ENCODE results near the gene FAIM2. TPM values are rescaled to one million over a fixed set of nuclear protein-coding genes. Genes with fewer than 3 reads are reported as not detected.
A peak's percentile ranks its signal among the peaks of the same experiment; 100 is the strongest.

The FAIM2 gene
- total and polyA plus RNA-seq, 9 of the 15 experiments (the other 6 are each of a cell fraction or from before 2014, with no cell fraction given) = 0.01 to 0.10 TPM; not detected in 7

DNA sequence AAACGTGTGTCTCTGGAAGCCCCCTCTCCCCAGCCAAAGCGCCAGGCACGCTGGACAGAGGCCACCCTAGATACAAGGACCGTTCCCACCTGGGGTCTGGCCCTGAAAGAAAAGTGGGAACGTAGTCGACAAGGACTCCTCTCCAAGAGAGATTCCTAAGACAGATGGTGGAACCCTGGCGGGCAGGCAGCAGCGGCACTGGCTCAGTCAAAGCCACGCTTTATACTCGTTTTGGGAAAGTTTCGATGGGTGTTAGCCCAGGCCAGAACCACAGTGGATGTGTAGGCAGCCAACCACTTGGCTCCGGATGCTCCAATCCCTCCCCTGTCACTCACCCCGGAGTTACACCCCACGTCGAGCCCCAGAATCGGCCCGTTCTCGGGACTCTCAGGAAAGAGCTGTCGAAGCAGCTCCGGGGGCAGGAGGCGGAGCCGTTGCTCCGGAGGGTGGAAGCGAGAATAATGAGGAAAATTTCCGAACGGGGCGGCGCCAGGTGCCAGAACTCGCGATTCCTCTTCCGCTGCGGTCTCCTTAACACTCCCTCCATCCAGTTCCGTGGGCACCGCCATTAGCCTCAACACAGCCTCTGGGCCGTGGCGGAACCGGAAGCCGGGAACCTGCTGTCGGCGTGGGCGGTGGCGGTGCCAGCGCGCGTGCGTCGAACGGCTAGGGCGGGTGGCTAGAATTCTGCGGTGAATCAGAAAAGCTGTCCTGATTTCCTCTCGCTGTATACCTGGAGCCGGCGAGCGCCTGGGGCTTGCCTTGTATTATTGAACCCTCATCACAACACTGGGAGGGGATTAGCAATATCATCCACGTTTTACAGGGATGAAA lies 61.0 kb downstream of the FAIM2 start, which contains the start of gene BCDIN3D (continued):
- TF ChIP-seq KLF13 (tag; IDR thresholded peaks at IDR 0.05; ENCODE audit: borderline replicate concordance, low read depth) = no peak
- TF ChIP-seq FOXM1 (IDR thresholded peaks at IDR 0.05; ENCODE audit: low read depth) = no peak
- 0 out of 2 replicates have a peak, but pooled peaks have one; percentile 76 for TF ChIP-seq FOXM1 (CRISPR knock-in tag; IDR thresholded peaks at IDR 0.05; ENCODE audit: low read depth)
- 0 out of 4 replicates have a peak, but pooled peaks of 1 of the 2 experiments have one; percentile 18 for TF ChIP-seq SRF (CRISPR knock-in tag; IDR thresholded peaks at IDR 0.05)
- TF ChIP-seq, protein P1, sequence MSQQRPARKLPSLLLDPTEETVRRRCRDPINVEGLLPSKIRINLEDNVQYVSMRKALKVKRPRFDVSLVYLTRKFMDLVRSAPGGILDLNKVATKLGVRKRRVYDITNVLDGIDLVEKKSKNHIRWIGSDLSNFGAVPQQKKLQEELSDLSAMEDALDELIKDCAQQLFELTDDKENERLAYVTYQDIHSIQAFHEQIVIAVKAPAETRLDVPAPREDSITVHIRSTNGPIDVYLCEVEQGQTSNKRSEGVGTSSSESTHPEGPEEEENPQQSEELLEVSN (IDR thresholded peaks at IDR 0.05; ENCODE audit: borderline replicate concordance in 1 of 2, extremely low read depth in 1 of 2, insufficient read depth in 1 of 2, insufficient read length in 1 of 2, low read depth in 1 of 2, low read length in 1 of 2, poor library complexity in 1 of 2, severe bottlenecking in 1 of 2) = peak; percentile 76 to 90
